Inferior parietal cortex (tissue), 1 donor: ENCODE results near the gene FAM174B.

Source experiments
- DNase-seq: peaks from one replicate; pipeline ENCODE4 v3.0.0-alpha.2; 2016; ENCODE audit errors: extremely low spot score

FAM174B gene

DNA sequence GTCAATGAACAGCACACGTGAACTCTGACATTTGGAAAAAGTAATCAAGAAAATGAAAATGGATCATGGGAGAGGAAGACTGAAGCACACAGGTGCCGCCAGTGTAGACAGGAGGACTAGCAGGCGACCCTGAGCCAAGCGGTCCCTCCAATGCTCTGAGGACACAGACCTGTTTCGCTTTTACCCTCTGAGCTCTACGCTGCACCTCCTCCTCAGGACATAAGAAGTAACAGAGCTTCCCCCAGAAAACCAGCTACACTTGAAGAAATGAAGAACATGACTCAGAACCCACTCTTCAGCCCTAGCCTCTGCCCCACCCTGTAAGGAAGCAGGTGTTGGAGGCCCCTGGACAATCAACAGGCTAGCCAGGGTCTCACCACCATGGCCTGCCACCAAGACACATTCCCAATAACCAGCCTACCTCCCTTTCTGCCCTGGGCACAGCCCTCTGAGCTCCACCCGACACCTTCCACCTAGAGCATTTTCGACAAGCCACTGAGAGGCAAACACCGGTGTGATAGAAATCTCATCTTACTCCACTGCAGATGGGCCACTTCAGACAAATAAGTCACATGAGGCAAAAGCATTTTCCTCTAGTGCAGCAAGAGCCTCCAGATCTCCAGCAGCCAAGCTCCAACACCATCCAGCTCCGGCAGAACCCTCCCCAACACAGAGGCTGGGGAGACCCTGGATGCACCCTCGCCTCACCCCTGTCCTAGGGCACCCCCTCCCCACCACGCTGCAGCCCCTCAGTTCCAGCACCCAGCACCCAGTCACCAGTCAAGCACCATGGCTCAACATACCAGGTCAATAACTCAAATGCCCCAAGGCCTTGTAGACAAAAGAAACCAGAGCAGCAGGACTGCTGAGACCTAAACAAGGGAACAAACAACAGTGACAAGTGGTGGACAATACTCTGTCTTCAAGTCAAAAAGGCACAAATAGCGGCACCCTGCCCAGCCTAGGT is 11.4 kb downstream of the FAM174B start:
- no peak for DNase-seq

DNA sequence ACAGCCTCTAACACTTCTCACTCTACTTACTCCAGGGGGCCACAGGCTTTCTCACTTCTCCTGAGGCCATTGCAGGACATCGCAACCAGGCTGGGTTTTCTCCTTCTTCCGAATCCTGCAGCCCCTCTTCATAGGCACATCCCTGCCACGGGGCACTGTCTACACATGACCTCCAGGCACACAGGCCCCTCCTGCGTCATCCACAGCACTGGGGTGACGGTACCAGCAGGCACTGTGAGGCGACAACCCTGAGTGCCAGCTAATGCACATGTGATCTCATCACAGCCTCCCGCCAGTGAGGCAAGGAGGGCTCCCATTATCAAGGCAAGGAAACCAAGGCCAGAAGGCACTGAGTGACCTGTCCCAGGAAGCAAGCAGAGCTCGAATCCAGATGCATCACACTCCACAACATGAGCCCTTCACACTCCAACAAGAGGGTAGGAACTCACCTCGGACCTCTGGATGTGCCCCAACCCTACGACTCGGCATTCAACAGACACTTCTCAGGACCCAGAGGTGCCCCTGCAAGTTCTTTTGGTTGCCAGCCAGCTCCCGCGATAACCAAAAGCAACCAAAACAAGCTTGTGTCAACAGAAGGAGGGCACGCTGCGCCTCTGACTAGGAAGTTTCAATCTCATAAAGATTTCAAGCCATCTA is 16.7 kb downstream of the FAM174B start:
- DNase-seq: no peak

DNA sequence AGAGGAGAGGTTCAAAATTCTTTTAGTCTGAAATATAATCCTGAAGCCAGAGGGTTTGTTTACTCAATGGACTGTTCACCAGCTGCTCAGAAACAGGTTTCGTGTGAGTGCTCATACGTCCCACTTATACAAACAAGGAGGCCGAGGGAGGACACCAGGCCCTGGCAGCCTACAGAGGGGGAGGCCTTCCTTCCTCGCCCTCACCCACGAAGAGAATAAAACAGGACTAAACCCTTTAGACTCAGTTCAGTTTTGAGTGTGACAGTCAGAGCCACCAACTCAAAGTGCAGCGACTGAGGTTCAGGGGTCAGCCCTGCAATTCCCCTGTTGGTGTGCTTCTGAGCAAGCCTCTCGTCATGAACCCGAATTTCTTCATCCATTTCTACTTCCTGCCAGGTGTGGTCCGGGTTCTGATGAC is 17.3 kb downstream of the FAM174B start:
- no peak for DNase-seq

DNA sequence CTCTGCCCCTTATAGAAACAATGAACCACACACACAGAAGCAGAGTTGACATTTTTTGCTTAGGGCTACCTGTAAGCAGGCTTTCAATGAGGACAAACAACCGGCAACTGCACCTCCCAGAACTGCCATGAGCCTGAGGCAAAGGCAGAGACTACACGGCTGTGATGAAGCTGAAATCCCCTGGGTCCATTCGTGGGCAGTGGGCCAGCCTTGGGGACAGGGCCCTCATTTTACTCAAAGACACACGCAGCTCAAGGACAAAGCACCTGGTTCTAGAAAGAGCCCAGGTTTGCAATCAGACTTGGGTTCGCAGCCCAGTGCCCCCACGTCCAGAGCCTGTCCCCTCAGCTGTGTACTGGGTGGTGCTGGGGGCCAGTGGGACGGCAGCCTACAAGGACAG is 17.9 kb downstream of the FAM174B start:
- DNase-seq: no peak

DNA sequence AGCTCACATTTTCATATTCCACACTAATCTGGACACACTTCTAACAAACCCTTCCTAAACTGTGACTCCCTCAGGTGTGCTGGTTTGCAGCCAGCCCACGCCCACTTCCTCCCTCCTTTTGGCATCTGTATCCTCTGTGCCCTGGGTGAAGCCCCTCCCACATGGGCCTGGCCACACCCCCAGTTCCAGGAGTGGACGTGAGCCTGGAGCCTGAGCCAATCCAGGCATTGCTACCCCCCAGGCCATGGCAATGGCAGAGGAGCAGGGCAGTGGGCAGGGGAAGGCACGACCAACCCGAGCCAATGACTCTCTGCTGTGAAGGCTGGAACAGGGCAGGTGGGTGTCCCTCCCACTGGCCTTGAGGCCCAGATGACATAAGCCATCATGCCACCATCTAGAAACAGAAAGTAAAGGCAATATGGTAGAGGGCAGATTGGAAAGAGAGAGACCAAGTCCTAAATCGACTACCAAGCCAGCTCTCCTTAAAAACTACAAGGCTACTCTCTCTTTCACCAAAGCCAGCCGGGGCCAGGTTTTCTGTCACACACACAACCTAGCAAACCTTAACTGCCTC is 18.6 kb downstream of the FAM174B start:
- no peak for DNase-seq

DNA sequence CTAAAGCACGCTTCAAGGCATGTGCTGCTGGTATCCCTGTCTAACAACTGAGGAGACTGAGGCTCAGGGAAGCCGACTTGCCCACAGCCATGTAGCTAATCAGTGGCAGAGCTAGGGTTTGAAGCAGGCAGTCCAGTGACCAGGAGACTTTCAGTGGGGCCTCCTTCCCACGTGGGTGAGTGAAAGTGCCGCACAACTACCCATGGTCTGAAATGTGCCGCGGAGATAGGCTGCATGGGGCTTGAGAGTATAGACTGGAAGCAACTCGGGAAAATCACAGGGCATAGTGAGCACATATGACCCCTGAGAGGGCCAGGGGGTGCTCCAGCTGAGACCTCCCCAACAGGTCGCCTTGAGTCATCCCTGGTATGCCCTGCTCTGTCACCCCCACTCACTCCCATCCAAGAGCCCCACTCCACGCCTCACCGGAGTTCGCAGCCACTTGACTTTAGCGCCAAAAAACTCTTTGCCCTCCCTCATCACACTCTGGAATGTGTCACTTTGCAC is 19.1 kb downstream of the FAM174B start:
- DNase-seq: no peak

DNA sequence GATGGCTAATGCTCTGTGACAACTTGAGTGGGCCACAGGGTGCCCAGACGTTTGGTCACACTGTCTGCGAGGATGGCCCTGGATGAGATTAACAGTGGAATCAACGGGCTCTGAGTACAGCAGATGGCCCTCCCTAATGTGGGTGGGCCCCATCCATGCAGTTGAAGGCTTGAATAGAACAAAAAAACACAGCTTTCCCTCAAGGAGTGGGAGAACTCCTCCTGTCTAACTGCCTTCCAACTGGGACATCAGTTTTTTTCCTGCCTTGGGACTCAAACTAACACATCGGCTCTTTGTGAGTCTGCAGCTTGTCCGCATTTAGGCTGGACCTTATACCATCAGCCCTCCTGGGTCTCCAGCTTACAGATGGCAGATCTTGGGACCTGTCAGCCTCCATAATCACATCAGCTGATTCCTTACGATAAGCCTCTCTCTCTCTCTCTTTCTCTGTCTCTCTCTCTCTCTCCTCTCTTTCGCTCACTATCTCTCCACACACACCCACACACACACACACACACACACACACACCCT is 20.8 kb downstream of the FAM174B start:
- peak; percentile 41 for DNase-seq

DNA sequence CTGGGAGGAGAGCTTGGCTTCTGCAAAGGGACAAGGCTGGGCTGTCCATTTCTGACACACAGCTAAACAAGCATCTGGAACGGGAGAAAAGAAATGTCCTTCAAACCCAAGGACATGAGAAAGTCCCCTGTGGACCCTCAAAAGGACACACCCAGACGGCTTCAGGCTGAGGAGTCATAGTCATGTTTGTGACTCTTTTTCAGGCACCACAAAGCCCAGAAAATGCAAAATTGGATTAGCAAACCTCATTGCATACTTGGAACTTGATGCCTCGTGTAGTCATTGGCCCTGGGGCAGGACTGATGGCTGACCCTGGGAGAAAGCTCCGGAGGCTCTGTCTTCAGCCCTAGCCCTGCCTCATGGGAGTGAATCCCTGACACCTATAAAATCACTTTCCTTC is 21.5 kb downstream of the FAM174B start:
- no peak for DNase-seq

DNA sequence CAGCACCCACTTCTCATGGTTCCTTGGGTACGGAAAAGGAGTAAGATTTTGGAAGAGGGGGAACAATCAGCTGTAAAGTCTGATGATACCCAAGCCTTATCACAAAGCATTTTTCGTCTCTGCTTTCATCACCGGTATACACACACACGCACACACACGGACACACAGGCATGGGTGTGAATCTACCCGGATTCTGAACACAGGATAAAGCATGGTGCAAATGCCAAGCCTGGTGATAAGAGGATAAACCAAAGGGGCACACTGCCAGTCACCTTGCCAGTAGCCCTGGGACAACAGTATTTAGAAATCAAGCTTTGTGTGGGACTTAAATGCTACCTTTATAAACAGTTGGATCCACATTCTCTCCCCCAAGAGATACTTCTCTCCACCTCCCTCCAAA is 22.2 kb downstream of the FAM174B start:
- no peak for DNase-seq

DNA sequence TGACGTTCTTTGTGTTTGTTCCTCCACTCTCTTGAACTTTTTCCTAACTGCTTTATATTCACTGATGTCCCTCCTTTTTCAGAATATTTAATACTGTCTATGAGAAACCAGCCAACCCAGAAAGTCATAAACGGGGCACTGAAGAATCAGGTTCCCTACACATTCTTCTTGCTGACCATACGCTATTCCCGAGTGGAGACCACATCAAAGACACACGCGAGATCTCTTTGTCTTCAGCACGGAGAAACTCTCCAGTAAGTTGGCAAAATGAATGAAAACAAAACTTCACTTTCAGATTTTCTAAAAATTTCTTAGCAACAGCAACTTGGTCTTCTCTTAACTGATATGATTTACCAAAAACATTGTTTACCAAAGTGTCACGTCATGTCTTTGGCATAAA is 22.6 kb downstream of the FAM174B start:
- DNase-seq: no peak

DNA sequence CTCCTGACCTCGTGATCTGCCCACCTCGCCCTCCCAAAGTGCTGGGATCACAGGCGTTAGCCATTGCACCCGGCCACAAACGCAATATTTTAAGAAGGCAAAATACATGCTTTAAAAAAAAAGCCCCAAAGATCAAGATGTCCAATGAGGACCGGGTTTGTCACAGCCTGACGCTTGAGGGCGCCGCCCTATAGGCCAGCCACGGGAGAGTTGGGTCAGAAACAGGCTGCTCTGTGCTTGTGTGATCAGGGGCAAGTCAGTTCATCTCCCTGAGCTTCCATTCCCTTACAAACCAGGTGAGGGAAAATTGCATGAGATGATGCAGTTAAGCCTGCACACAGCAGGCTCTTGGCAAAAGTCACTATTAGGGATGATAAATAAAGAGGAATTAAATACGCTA is 23.9 kb downstream of the FAM174B start:
- DNase-seq: no peak

DNA sequence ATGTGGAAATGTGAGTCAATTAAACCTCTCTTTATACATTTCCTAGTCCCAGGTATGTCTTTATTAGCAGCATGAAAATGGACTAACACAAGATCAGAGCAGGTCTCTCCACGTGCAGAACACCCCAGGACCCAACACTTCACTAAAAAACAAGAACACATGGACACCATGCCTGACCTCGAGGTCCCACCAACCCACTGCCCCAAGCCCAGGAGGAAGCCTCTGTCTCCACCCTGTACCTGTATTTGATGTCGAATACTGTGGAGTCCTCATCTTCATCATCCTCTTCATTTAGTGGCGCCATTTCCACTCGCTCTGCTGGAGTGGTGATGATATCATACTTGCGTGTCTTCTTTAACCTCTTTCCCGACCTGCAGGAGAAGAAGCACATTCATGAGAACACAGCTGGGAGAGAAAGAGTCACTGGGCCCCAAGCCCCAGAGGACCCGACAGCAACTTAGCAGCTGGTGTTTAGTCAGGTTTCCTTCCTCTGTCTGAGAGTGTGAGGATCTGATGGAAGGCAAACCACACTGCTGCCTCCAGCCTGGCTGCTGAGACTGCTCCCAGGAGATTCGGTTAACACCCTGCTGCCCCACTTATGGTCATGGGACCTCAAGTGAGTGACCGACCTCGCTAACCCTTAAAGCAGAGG is 25.5 kb downstream of the FAM174B start:
- DNase-seq: no peak

DNA sequence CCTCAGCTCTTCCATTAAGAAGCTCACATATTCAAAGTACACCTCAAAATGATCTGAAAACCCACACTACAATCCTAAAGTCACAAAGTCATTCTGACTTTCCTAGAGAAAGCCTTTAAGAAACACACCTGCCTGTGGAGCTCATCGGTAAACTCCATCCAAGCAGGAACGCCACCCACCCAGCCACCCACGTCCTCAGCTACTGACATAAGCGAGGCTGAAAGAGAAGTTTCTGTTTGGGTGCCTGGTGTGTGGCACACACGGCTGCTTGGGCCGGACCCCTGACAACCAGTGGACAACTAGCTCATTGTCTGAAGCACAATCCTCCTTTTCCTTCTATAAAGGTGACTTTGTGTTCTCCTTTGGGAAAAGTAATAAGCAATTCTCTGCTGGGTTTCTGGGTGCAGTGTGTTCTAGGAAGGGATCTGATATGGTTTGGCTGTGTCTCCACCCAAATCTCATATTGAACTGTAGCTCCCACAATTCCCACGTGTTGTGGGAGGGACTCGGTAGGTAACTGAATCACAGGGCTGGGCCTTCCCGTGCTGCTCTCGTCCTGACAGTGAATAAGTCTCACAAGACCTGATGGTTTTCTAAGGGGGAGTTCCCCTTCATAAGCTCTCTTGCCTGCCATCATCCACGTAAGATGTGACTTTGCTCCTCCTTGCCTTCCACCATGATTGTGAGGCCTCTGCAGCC is 26.1 kb downstream of the FAM174B start:
- no peak for DNase-seq

DNA sequence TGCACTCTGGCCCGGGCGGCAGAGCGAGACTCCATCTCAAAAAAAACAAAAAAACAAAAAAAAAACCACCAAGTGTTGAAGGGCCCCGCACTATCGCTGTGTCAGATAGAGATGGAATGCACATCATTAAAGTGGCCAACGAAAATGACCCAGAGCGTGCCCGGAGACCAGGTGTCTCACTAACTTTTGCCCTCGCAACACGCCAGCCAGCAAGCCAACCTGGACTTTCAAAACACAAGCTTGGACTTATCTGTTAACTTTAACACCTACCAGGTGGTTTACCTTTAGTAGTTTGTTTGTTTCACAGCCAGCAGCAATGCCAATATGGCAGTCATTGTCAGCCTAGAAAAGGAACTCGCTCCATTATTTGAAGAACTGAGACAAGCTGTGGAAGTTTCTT is 28.6 kb downstream of the FAM174B start:
- DNase-seq: no peak

DNA sequence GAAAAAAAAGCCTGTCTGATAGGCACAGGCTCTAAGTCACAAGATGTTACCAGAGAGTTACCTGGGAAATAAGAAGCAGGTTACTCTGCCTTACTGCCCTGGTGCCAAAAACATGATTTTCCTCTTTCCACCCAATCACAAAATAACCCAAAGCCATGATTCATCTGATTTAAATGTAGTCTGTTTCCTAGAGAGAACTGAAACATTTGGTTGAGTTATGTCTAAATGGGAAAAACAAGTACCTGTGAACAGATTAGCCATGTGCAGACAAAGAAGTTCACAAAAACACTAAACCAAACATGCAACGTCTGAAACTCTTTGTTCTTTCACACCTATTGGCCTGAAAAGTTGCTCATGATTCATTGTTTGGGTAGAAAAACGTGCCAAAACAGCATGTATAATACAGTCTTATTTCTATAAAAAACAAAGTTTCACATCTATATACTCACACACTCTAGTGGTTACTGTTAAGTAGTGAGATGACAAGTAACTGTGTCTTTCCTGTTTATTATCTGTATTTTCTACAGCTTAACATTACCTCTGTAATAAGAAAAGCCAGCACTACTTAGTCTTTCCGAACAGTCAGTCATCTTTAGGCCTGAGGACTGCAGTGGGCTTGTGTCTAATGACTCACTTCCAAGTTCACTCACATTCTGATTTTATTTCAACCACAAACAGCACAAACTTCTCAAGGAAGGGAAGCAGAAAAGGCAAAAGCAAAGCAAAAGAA is 30.2 kb downstream of the FAM174B start:
- DNase-seq: peak; percentile 53

DNA sequence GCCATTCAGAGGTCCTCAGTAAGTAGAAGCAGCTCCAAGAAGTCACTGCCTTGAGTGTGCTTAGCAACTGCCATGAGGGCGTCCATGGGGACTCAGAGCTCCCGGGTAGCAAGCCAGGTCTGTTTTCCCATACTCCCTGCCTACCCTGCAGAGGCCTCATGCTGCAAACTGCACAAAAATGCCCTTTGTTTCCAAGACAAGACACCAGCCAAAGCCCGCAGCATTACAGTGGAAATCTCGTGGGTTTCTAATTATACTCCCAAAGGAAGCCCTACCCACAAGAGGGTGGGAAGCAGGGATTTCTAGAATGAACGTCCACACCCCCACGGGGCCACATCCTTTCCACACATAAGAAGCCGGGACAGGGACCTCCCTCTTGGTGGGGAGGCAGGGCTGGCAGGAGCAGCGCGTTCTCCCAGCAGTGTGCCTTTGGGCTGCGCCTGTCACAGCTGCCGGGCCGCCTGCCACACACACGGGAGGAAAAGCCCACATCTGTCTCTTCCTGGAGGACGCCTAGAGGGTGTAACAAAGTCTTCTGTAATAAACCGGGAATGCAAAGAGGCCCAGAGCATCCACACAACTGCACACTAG is 31.1 kb downstream of the FAM174B start:
- DNase-seq: peak; percentile 71

DNA sequence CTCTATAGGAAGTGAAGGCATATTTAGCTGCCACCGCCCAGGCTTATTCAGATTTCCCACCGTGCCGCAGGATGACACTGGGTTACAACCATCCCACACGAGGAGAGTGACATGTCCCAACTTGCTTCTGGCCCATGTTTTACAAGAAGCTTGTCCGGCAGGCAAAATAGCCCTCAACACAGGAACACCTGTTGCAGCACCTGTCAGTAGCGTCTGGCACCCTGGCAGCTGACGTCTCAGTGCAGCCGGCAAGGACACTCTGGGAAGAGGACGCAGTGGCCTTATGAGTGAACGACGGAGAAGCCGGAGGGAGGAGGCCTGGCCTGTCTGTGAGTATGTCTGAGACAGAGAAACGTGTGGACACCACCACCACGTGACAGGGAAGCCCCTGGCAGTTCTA is 32.1 kb downstream of the FAM174B start:
- no peak for DNase-seq

DNA sequence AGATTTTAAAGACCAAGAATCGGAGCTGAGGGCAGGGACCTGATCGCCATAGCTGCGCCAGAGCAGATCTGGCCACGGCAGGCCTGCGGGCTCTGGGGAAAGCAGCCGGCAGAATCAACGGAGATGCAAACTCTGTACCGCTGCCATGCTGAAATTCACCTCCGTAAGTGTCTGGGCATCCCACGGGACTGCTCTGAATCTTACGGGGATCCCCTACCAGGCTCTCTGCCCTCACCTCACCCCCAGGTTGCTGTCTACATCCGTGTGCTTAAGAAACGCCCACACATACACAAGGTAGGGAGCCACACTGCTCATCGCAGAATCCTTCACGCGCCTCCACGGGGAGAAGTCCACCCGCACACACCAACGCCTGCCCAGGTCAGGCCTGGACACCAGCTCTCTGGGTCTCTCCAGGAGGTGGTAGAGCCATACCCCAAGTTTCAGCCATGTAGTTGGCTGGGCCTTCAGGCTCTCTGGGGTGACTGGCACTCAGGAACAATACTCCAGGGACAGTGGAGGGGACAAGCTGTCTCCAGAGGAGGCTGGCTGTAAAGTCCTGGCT is 33.5 kb downstream of the FAM174B start:
- DNase-seq: no peak

DNA sequence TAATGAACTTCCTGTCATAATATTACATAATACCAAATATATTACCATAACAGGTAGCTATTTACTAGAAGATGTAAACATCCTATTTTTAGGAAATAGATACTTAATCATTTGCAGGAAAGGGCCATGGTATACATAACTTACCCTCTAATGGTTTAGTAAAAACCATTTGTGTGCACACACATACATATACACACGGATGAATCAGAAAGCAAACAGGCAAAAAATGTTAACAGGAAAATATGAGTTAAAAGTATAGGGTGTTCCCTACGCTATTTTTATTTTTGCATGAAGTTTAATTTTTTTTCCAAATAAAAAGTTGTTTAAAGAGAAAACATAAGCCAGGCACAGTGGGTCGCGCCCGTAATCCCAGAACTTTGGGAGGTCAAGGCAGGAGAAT is 34.6 kb downstream of the FAM174B start:
- no peak for DNase-seq
